Fibroblast of peridontal ligament (primary cell): ENCODE results near the gene CRTC1.

Source experiments
- DNase-seq: peaks from one replicate; pipeline ENCODE4 v3.0.0-alpha.2; 2010; ENCODE audit errors: extremely low read depth

Gene CRTC1

DNA sequence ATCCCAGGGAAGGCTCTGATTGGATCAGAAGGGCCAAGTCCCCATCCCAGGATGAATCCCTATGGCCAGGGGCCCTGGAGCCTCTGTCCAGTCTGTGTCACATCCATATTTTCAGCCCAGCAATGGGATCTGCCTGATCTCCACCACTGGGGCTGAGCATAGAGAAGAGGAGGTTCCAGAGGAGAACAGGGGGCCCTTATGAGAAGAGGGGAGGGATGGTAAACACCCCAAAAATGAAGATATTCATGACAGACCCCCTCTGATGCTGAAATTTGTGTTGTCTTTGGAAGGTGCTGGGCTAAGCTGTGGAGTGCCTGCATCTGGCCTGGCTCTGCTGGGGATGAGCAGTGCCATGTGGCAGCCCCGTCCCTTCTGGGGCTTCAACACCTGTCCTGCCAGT lies 32.2 kb upstream of the CRTC1 start:
- DNase-seq = no peak

DNA sequence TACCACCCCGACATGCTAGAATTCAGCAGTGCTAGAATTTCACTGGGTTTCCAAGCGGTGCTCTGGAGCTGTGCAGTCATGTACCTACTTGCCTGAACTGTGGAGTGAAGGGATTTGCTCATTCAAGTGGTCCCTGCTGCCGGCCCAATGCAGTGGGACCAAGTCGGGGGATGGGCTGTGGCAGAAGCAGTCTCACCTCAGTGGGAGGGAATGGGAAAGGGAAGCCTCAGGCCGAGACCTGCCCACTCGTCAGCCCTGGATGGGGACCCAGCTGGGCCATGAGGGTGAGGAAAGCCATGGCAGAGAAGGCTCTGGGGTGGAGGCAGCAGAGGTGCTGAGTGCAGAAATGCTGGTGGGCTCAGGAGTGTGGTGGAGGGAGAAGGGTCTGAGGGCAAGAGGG lies 31.7 kb upstream of the CRTC1 start:
- DNase-seq = no peak

DNA sequence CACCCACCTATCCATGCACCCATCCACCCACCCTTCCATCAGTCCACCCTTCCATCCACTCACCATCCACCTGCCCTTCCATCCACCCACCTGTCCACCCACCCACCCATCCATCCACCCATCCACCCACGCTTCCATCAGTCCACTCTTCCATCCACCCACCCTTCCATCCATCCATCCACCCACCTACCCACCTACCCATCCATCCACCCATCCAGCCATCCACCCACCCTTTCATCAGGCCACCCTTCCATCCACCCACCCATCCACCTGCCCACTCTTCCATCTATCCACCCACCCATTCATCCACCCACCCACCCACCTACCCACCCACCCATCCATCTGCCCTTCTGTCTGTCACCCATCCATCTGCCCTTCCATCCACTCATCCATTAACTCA lies 29.6 kb upstream of the CRTC1 start:
- DNase-seq = no peak

DNA sequence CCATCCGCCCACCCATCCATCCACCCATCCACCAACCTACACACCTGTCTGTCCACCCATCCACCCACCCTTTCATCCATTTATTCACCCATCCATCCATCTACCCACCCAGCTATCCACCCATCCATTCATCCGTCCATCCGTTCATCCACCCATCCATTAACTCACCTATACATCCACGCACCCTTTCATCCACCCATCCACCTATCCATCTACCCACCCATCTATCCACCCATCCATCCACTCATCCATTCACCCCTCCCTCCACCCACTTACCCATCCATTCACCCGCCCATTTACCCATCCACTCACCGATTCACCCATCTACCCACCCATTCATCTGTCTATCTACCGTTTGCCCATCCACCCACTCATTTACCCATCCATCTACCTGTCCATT lies 29.0 kb upstream of the CRTC1 start:
- no peak for DNase-seq

DNA sequence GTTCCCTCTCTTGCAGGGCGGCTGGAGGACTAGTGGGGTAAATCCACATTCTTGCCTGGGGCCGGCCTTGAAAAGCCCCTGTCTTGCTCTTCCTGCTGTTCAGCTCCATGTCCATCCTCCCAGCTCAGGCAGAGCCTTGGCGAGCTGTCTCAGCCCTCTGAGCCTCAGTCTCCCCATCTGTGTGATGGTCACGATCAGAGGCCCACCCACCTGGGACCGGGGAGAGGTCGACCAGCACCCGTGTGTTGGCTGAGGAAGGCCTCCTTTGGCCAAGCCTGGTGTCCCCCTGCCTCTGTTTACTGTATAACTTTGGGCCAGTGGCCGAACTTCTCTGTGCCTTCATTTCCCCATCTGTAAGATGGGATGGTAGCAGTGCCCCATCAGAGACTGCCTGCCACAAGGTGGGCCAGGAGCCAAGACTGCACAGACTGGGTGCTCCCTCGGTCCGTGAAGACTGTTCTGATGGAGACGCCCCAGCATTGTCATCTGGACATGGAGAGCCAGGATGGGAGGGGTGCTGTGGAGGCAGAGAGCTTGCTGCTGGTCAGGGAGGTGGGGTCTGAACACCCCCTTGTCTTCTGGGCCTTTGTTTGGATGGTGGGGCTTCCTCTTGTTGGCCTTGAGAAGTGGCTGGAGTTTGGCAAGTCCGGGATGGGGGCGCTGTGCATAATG lies 28.2 kb upstream of the CRTC1 start:
- no peak for DNase-seq

DNA sequence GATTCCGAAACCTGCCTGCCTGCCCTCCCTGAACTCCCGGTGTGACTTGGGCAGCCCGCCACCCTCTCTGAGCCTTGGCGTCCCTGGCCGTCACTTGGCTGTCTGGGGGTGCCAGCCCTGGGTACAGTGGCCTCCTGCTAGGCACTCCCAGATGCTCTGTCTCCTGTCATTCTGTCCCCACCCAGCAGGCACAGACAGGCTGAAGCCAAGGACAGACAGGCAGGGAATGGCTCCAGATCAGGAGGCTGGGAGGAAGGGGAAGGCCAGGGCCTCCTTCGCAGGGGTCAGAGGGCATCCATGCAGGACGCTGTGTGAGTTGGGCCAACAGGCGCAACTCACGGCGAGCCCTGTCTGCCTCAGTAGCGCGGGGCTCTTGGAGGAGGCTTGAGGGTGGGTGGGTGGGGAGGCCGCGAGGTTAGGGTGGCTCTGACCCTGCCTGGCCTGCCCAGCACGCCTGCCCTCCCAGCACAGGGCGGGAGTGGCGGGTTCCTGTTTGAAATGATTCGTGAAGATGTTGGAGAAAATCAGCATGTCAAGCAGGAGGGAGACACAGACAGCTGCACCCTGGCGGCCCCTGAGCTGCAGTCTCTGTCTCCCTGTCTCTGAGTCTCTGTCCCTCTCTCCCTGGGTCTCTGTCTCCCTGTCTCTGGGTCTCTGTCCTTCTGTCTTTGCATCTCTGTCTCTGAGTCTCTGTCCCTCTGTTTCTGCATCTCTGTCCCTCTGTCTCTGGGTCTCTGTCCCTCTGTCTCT lies 27.0 kb upstream of the CRTC1 start:
- no peak for DNase-seq

DNA sequence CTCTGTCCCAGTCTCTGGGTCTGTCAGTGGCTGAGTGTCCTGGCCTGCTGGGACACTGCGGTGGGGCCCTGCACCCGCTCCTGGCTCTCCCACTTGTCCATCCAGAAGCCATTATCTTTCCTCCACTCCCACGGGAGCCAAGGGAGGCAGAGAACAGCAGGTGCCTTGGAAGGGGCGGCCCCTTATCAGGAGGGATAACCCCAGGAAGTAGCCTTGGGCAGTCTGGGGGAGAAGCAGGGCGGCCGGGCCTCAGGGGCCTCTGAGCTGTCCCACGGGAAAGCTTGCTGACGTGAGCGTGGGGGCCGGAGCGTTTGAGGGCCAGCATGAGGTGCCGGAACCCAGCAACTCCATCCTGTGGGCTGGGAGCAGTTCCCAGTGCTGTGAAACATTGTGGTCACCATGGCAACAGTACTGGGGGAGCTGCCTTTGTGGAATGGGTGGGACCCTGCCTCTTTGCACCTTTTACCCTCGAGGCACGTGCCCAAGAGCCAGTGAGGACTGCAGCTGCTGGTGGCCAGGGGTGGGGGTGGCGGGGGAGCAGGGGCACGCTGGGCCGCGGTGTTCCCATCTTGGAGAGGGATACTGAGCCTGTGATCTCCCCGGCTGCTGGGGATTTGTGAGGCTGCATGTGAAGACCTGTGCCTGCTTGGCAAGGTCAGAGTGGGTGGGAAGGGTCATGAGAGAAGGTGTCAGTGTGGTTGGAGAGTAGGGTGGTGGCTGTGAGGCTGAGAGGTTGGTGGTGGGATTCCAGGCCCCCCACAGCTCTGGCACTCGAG lies 25.7 kb upstream of the CRTC1 start:
- DNase-seq = peak; percentile 79

DNA sequence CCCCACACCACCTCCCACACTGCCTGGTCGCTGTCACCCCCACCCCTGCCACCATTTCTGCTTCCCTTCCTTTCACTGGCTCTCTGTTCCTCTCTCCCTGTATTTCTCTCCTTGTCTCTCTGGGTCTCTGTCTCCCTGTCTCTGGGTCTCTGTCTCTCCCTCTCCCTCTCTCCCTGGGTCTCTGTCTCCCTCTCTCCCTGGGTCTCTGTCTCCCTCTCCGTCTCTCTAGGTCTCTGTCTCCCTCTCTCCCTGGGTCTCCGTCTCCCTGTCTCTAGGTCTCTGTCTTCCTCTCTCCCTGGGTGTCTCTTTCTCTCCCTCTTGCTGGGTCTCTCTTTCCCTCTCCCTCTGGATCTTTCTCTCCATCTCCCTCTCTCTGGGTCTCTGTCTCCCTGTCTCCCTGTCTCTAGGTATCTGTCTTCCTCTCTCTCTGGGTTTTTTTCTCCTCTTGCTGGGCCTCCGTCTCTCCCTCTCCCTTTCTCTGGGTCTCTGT lies 25.1 kb upstream of the CRTC1 start:
- no peak for DNase-seq

DNA sequence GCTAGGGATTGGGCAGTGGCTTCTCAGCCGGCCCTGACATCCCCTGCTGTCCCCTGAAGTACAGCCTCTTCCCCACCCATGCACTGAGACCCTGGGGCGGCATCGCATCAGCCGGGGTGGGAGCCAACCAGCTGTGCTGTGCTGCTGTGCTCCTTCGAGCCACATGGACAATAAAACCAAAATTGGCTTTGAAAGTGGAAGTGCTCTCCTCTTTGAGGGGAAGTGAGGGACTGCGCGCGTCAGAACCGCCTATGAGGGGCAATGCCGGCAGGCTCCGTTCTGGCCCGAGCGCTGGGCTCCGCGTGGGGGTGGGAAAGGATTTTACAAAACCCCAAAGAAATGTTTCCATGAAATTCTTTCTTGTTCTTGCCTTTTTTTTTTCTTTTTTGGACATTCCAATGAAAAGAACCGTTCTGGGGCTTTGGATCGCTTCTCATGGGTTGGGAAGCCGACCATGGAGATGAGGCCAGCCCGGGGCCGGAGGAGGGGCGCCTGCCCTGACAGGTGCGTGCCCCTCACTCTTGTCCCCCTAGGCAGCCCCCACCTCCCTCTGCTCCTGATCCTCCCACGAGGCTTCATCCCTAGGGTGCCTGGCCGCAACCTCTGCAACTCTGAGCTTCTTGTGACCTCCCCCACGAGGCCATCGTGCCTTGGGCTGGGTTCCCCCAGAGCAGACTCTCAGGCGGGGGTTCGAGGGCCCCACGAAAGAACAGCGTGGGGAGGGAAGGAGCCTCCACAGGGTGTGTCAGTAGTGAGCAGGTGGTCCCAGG lies 24.0 kb upstream of the CRTC1 start:
- peak; percentile 42 for DNase-seq

DNA sequence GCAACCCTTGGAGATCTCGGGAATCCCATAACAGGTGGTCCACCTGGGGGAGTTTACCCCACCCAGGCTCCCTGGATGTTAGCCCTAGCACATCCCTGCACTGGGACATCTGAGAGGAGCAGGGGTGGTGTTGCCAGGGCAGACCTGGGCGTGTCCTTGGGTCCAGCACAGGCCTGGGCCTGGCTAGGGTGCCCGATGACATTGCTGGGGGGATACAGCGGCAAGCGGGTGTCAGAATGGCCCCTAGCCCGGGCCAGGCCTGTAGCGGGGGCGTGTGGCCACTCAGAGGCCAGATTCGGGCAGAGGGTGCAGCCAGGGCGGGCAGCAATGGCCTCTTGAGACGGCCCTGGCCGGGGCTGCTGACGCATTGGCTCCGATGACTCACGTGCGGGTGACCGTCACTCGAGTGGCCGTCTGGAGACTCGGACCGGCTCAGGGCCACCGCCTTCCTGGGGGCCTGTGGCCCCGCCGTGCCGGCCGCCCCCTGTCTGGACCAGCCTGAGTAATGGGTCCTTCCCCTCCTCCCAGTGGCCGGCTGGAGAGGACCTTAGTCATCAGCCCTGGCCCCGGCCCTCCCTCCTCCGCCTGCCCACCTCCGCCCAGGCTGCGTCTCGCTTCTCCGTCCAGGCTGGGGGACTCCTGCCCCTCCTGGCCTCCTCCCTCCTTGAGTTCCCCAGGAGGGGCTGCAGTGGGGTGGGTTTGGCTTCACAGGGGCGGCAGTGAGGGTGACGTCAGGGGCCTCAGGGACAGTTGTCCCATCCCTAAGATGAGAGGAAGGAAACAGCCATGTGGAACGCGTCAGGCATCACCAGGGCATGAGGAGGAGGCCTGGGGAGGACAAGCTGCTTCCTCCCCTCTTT lies 23.2 kb upstream of the CRTC1 start:
- peak; percentile 17 for DNase-seq

DNA sequence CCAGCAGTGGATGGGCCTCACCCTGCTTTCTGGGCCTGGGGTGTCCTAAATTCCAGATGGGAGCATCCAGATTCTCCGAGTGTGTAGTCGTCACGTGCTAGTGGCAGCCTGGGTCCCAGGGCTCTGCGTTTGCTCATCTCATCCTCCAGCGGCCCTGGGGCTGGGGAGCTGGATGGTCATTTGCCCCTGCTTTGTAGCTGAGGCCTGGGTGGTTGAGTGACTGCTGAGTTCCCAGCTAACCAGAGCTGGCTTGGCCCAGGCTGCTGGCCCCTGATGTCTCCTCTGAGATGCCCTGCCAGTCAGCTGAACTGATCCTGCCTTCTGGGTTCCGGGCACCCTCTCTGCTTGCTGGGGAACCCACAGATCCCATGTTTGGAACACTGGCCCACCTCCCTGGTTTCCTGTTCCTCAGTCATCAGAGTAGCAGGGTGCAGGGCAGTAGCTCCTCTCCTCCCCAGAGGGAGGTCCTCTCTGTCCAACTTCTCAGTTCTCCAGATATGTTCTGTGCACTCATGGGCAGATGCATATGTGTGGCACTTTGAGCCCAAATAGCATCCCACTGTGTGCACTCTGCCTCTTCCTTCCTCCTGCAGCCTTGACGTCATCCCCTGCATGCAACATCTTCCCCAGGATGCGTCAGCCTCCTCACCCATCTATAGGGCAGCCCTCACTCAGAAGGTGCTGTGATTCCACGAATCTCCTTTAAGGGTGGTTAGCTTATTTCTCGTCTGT lies 22.4 kb upstream of the CRTC1 start:
- DNase-seq = no peak

DNA sequence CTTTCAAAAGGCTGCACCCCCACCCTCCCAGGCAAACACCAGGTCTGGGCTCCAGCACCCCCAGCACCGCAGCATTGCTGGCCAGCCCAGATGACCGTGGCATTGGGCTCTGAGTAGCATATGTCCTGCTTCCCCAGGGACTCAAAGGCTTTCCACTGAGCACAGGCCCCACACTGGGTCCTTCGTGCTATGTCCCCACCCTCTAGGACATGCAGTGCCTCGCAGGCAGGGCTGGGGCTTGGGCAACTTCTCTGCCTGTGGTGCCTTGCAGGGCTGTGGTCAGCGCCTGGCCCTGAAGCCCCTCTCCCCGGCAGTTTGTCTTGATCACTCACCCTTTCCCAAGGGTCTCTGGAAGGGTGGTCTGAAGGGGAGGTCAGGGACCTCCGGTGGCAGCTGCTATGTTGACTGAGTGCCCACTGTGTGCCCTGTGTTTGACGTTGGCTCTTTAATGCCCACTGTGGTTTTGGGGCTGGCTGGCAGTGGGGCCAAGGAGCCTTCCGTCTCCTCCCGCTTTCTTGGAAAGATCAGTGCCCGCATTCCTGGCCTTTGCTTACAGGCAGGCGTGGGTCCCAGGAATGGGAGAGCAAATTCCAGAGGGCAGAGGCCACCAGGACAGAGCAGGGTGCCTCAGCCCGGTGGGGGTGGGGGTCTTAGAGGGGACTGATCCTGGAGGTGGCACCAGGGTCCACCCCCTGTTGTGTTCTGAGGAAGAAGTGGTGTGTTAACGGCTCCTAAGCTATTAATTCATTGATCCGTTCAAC lies 20.3 kb upstream of the CRTC1 start:
- no peak for DNase-seq

DNA sequence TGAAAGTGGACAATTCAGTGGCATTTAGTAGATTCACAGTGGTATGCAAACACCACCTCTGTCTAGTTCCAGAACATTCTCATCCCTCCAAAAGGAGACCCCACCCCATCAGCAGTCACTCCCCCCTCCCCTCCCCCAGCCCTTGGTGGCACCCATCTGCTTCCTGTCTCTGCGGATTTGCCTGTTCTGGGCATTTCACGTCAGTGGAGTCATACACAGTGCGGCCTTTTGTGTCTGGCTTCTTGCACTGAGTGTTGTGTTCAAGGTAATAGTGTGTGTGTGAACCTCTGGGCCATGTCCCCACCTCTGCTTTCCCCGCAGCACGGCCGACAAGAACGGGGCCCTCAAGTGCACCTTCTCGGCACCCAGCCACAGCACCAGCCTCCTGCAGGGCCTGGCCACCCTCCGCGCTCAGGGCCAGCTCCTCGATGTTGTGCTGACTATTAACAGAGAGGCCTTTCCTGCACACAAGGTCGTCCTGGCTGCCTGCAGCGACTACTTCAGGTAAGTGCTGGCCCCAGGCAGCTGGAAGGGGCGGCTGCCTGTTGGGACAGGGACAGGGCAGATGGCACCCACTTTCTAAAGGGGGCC lies 19.4 kb upstream of the CRTC1 start:
- no peak for DNase-seq

DNA sequence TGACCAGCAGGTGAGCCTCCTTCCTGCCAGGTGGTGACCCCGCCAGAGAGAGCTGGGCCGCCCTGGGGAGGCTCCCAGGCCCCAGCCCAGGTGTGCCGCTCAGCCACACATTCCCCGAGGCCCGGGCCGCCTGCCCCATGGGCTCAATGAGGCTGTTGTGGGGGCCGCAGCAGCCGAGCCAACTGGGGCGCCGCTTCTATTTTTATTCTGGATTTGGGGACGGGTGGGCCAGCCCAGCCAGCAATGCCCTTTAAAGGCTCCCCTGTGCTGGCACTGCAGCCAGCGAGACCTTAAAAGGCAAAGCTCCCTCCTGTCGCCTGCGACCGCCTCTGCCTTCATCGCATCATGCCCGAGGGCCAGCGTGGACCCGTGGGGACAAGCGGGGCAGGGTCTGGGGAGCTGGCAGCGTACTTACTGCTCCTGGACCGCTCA lies 17.7 kb upstream of the CRTC1 start:
- no peak for DNase-seq

DNA sequence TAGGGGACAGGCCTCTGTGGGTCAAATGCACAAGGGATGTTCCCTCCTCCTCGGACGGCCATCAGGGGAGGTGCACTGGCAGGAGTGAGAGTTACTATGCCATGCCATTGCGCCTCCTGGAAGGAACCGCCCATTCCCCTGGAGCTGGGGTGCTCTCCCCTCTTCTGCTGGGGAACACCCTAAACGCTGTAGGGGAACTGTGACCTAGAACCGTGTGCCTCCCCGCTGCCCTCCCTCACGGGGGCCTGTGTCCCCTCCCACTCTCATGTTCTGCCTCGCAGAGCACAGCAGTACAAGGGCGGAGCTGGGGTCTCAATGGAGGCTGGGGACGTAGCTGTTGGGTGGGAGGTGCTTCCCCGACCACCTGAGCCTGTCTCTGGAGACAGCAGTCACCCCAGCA lies 17.2 kb upstream of the CRTC1 start:
- no peak for DNase-seq

DNA sequence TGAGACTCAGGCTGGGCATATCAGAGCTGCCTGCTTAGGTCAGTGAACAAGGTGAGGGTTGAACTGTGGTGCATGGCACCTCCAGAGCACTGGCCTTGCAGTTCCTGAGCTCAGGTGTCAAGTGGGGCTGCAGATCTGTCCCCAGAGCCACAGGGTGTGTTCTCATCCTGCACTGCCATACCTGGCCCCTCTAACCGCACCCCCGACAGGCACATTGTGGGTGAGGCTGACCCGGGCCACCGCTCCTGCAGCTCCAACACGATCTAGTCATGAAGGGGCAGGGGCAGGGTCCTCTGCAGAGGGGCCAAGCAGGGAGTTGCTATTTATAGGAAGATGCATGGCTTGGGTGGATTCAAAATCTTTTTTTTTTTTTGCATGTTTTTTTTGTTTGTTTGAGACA lies 16.7 kb upstream of the CRTC1 start:
- DNase-seq = no peak

DNA sequence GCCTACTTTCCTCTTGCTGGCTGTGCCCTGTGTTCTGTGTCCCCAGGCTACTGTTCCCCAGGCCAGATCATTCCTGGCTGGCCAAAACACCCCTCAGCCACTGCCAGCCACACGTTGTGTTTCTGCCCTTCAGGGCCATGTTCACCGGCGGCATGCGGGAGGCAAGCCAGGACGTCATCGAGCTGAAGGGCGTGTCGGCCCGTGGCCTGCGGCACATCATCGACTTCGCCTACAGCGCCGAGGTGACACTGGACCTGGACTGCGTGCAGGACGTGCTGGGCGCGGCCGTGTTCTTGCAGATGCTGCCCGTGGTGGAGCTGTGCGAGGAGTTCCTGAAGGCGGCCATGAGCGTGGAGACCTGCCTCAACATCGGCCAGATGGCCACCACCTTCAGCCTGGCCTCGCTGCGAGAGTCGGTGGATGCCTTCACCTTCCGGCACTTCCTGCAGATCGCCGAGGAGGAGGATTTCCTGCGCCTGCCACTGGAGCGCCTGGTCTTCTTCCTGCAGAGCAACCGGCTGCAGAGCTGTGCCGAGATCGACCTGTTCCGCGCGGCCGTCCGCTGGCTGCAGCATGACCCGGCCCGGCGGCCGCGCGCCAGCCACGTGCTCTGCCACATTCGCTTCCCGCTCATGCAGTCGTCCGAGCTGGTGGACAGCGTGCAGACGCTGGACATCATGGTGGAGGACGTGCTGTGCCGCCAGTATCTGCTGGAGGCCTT lies 15.8 kb upstream of the CRTC1 start:
- no peak for DNase-seq

DNA sequence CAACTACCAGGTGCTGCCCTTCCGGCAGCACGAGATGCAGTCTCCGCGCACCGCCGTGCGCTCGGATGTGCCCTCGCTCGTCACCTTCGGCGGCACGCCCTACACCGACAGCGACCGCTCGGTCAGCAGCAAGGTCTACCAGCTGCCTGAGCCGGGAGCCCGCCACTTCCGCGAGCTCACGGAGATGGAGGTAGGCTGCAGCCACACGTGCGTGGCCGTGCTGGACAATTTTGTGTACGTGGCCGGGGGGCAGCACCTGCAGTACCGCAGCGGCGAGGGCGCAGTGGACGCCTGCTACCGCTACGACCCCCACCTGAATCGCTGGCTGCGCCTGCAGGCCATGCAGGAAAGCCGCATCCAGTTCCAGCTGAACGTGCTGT lies 15.2 kb upstream of the CRTC1 start:
- no peak for DNase-seq
